22Rv1 (cell line): ENCODE data around the gene COL4A1.

Experiments
- ZFX ChIP-seq: fragments of 450-650 bp; IDR thresholded peaks from 2 replicates; pipeline ENCODE4 v1.6.1; 2017; ENCODE audit warnings: antibody characterized with exemption, borderline replicate concordance
- TF ChIP-seq, protein P1 (sequence below): fragments of 450-650 bp; IDR thresholded peaks from 2 replicates; pipeline ENCODE4 v1.5.1; 2017; ENCODE audit warnings: mild to moderate bottlenecking

DNA sequence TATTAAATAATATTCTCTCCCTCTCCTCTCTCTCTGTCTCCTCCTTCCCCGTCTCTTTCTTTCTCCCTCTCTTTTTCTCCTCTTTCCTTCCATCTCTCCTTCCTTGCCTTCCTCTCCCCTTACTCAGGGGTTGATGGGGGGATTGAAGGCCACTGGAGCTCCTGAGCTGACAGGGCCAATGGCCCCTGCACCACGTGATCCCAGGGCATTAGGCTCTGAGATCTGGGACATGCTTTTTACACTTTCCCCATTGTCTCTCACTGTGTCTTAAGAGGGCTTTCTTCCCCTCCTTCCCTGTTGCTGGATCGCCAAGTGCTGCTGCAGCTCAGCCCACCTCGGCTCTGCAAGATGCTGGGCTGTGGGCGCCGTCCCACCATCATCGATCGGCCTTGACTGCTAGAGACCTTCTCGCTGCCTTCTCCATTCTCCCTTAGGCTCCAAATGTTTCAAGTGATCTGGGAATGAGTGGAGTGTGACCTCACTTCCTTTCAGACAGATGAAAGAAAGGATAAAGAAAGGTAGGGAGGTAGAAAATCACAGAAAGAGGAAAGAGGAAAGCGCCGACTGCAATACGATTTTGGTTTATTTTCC, 42.2 kb downstream of the COL4A1 start:
- TF ChIP-seq, protein P1, sequence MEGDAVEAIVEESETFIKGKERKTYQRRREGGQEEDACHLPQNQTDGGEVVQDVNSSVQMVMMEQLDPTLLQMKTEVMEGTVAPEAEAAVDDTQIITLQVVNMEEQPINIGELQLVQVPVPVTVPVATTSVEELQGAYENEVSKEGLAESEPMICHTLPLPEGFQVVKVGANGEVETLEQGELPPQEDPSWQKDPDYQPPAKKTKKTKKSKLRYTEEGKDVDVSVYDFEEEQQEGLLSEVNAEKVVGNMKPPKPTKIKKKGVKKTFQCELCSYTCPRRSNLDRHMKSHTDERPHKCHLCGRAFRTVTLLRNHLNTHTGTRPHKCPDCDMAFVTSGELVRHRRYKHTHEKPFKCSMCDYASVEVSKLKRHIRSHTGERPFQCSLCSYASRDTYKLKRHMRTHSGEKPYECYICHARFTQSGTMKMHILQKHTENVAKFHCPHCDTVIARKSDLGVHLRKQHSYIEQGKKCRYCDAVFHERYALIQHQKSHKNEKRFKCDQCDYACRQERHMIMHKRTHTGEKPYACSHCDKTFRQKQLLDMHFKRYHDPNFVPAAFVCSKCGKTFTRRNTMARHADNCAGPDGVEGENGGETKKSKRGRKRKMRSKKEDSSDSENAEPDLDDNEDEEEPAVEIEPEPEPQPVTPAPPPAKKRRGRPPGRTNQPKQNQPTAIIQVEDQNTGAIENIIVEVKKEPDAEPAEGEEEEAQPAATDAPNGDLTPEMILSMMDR, result no peak
- no peak for TF ChIP-seq ZFX
